GM21447 (cell line): ENCODE measurements around the gene ADAMTS2.

Source experiments
- ATAC-seq: cut with Tn5 transposase; IDR thresholded peaks from one replicate; pipeline ENCODE4 v1.9.1; 2021; ENCODE audit not compliant: unreplicated experiment

The ADAMTS2 gene

DNA sequence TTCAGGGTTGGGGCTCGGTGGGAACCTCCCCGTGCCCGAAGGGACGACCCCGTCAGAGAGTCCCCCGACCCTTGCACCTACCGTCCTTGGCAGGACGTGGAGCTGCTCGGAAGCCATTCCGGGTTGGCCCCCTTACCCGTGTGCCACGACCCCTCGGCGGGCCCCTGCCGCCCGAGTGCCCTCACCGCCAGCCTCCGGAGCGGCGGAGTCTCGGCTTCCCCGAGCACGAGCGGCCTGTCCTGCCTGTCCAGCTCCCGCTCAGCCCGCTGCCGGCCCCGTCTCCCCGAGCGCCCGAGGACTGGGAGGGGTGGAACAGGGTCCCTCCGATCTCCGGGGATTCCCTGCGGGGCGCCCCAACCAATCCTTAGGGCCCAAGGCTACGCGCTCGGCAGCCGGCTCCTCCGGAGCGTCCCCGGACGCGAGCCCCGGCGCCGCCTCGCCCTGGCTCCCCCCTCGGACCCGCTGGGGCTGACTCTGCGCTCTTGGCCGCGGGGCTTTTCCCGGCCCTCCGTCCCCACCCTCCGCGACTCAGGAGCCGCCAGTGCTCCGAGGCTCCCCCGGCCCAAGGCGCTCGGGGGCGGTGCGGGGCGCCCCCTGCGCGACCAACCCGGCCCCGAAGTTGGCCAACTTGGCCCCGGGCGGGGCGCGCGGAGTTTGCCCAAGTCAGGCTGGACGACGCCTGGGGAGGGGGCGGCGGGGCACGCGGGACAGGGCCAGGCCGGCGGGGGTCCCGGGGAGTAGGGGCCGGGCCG lies 654 bp downstream of the ADAMTS2 start:
- no peak for ATAC-seq

DNA sequence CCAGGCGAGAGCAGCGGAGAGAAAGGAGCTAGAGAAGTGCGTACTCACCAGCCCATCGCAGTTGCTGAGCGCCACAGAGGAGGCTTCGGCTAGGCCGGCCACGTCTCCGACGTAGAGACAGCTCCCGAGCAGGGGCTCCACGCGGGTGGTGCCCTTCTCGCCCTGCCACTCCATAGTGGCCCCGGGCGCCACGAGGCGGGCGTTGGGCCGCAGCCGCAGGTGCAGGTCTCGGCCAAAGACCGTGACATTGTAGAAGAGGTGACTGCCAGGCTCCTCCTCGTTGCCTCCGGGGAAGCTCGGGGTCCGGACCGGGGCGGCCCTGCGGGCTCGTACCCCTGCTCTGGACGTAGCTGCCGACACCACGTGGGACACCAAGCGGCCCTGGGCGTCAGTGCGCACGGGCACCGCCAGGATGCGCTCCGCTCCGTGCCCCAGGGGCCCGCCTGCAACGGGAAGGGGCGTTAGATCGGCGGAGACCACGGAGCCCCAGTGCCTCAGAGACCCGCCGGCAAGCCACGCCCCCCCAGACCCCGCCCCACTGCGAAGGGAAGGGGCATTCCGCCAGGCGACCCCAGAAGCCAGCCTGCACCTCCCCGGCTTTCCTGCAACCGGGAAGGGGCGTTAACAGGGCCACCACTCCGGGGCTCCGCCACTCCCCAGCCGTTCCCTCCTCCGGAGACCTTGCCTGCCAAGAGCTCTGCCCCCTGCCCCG lies 1.4 kb downstream of the ADAMTS2 start:
- ATAC-seq = no peak

DNA sequence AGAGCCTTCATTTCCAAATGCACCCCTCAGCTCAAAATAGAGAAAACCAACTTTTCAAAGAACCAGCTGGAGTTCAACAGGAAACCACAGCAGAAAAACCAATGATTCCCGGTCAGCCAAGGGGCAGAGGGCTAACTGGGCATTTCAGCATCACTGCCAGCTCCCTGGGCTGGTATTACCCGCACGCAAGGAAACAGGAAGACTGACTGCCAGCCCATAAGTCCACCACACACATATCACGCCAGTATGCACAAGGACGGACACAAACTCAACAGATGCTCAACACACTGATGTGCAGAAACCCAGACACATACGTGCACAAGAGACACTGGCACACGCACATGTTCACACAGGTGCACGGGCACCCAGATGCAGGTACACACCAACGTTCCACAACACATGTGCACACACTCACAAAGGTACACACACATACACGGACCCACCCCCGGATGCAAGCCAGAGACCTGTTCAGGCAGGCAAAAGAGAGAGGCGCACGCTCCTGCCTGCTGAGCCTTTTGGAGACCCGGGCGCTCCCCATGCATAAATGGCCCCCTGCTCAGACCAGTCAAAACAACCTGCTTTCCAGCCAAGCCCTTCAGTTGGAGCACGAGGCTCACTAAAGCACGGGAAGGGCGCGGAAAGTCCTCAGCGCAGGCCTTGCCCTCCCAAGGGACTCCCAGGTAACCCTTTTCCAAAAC lies 2.1 kb downstream of the ADAMTS2 start:
- no peak for ATAC-seq

GRCh38 chr5:179342577-179342976 lies 2.7 kb downstream of the ADAMTS2 start:
- ATAC-seq = no peak

DNA sequence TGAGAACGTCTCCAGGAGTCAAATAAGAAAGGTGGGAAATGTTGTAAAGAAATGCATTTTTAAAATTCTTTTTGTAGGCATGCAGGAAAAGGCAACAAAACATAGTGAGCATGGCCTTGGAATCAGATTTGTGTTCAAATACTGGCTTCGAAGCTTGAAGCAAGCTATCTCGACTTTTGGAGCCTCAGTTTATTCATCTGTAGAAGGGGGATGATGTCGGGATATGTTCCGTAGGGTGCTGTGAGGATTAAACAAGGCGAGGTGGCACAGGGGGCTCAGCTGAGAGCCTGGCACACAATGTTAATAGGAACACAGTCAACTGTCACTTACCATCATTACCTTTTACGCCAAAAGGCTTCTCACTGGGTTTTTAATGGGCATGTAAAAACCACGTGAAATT lies 4.8 kb downstream of the ADAMTS2 start:
- no peak for ATAC-seq

DNA sequence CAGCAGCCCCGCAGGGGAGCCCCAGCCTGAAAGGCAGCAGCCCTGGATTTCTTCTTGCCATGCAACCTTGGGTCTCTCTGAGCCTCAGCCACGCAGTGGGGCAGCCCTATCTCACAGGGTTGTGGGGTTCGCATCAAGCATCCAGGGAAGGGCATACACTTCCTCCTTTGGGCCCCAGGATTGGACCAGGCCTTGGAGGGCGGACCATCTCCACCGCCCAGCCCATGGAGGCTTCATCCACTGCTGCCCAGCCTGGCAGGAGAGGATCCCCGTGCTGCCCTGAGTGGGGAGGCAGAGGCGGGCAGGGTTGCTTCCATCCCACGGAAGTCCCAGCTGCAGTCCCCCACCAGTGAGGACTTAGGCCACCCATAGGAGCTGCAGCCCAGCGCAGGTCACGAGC lies 5.3 kb downstream of the ADAMTS2 start:
- no peak for ATAC-seq

- no peak for ATAC-seq
Measured at GRCh38 chr5:179339081-179339480, 6.2 kb downstream of the ADAMTS2 start.

DNA sequence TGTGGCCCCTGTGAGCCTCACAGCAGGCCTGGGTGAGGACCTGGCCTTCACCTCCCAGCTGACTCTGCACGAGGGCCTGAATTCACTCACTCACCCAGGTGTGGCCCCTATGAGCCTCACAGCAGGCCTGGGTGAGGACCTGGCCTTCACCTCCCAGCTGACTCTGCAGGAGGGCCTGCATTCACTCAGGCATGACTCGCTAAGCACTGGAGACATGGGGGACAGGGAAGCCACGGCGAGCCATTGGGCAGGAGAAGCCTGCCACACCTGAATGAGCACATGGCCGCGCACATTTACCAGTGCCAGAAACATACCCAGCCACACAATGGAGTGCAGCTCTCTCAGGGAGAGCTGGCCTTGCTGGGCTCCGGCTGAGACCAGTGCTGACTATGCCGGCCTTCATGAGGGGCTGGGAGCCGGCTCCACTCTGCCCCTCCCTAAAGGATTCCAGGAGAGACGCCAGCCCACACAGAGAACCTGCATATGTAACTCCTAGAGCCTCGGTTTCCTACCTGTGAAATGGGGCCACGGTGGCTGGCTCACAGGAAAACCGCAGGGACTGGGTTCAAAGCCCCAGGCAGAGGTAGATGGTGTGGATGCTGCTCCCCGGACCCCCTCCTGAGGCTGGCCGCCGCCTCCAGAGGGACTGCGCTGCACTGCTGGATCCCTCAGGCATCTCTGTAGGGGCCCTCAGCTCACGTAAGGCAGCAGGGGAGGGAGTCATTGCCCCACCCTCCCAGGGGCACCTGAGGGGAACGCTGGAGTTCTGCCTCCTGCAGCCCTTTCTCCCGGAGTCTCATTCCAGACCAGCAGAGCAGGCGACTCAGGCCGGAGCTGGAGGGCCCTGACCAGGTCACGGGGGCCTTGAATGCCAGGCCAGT lies 7.2 kb downstream of the ADAMTS2 start:
- no peak for ATAC-seq

GRCh38 chr5:179336871-179337795 lies 8.1 kb downstream of the ADAMTS2 start:
- ATAC-seq = no peak

GRCh38 chr5:179336126-179336870 lies 9.0 kb downstream of the ADAMTS2 start:
- ATAC-seq = no peak

DNA sequence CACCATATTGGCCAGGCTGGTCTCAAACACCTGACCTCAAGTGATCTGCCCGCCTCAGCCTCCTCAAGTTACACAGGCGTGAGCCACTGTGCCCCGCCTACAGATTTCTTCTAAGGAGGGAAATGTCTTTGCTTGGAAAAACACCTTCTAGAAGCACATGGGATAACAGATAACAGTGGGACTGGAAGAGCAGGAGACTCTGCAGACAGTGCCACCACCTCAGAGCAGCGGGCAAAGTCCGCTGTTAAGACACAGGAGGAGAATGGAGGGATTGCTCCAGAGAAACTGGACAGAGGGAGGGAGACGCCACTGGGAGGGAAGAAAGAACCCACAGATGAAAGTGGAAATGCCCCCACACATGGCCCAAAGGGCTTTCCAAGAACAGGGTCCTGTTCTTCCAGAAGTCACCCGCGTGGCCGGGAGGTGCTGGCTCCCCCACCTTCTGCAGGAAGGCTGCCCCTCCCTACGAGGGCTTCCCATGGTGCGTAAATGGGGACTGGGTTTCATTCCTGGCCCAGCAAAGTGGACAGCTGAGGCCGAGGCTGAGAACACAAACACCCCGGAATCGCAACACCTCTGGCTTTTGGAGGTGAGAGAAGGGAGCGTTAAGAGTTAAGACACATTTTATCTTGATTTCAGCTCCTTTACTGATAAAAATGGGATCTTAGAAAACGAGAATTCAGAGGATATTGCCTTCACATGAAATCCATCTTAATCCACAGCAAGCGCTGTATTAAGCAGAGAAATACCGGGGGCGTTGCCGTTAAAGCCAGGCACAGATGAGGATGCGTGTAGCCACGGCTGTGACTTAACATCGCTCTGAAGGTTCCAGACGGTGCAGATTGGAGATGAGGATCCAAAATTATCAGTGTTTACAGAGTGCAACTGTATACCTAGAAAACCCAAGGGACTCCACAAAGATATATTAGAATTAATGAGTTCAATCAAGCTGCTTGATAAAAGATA lies 11.2 kb downstream of the ADAMTS2 start:
- no peak for ATAC-seq

DNA sequence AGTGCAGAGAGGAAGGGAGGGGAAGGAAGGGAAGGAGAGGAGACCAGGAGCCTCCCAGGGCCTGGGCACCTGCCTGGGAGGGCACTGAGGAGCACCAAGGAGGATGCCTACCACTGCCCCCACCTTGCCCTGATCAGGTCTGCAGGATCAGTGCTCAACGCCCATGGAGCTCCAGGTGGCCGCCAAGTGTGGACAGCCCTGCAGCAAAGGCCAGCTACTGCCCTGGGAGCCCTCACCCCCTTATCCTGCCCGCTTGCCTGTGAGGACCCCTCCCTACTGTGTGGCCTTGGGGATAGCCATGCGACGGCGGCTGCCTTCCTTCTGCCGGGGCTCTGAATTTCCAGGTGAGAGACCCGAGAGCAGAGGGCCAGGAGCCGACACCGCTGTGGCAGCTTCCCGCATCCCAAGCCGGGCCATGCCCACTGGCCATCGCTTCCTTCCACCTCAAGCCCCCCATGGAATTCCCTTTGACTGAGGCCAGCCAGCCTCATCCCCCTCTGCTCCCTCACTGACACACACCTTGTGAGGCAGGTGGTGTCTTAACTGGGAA lies 12.4 kb downstream of the ADAMTS2 start:
- no peak for ATAC-seq

GRCh38 chr5:179331591-179332375 lies 13.5 kb downstream of the ADAMTS2 start:
- ATAC-seq = no peak

DNA sequence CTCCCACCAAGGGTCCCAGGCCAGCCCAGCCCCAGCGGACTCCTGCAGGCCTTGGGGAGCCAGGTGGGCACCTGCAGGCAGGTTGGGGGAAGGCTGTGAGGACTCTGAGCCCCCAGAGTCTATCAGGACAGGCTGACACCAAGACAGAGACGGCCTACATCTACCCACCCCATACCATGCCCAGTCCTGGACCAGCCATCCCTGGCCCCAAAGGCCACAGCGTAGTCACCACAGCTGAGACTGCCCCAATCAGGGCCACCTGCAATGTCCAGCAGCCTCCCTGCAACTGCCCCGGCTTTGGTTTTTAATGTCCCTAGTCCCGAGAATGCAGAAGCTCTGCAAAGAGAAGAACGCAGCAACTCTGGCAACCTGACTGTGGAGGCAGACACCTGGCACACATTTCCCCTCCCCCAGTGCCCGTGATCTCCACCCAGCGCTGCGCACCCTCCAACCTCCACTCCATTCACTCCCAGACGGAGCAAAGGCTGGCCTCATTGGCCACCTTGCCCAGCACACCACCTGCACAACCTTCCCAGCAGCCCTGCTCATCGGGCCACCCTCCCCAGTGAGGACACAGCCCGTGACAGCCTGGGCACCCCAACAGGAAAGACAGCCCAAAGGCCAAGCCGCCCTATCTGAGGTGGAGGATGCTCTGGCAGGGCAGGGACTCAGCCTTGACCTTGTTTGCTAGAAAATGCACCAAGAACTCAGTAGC lies 14.9 kb downstream of the ADAMTS2 start:
- no peak for ATAC-seq

DNA sequence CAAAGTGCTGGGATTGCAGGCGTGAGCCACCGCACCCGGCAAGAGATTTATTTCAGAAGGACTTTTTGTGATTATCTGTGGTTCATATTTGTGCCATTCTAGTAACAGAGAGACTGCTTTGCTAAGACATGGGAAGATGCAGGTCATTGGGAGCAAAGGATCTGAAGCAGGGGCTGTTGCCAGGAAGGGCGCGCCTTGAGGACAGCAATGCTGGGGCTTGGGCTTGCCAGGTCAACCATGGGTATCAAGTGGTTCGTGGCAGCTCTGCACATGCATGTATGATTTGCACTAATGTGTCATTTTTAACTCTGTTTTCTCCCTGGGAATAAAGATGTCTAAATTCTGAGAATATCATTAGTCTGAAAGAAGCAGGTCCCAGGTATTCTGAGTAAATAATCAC lies 17.0 kb downstream of the ADAMTS2 start:
- no peak for ATAC-seq

DNA sequence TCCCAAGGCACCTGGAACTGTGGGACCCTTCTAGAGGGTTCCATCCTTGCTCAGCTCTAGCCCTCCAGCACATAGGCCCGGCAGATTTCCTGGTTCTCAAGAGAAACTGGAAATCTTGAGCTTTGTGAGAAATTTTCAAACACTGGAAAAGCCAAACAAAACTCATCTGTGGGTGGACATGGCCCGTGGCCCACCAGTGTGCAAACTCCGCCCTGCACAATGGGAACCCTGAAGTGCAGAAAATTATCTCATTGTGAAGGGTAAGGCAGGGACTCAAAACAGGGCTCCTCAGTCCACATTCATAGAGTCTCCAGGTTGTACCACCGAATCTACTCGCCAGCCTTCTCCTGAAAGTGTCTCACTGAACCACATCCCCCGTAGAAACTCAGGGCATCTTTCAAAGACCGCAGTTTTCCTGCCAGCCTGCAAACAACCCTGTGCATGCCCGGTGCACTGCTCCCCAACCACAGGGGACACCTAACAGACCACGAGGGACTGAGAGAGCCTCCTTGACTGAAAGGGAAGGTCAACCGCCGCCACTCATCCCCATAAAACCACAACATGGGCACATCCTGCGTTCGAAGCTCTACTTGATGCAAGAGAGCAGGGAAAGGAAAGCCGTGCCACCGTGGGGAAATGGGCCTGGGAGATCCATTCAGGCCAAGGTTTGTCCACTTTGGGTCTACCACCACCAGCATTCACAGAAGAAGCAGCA lies 18.1 kb downstream of the ADAMTS2 start:
- ATAC-seq = no peak
